Hypothalamus (tissue), 51 donors: ENCODE results near the gene TOP2A.
A peak's percentile ranks its signal among the peaks of the same experiment; 100 is the strongest.
"Not testable (repeated sequence)": the region's sequence is repeated elsewhere in the genome, so short reads cannot be mapped to it uniquely, and the experiment has no call there.

ENCODE experiments used
- DNase-seq, 51 donors: peaks; one replicate each; lab custom pipeline; 2025; lab: John Stamatoyannopoulos, UW

Gene TOP2A

DNA sequence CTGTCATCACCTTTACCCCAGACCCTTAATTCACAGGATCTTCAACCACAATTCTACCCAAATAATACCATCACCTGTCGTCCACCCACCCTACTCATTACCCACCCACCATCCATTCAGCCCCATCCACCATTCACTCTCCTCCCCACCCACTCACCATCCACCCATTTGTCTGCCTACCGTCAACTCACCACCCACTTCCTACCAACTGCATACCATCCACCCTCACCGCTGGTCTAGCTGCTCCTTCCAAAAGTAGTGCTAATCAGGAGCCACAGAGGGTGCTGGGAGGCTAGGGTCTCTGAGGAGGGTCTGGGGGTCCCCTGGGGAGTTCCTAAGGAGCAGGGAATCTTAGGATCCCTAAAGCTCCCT, 13.5 kb upstream of the TOP2A start:
- DNase-seq, result no peak

DNA sequence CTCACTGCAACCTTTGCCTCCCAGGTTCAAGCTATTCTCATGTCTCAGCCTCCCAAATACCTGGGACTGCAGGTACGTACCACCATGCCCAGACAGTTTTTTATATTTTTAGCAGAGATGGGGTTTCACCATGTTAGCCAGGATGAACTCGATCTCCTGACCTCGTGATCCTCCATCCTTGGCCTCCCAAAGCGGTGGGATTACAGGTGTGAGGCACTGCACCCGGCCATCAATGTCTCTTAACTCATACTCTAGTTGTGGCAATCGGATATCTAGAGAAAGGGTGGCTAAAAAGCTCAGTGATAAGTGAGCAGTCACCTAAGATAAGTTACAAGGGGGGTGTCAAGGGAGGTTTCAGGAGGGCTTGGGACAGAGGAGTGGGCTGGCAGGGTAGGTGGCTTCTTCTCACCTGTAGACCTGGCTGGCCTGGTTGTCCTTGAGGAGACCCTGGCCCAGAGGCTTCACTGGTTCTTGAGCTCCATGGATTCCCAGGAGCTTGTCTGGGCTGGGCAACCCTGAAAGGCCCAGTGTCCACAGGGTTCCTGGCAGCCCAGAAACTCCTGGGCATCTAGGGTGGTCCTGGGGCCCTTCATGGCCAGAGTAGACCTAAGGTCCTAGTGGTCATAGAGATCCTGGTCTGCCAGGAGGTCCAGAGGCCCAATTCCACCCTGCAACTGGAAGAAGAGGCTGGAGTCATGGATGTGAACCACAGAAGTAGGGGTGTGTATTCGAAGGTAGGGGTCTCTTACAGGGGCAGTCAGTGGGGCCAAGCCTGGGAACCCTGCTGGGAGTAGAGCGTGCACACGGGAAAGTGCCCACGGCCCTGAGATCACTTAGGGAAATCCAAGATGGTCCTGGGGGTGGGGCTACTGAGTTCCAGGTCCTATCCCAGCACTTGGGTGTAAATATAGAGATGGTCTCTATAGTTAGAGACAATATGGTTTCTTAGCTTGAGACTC, 12.9 kb upstream of the TOP2A start:
- DNase-seq, result no peak

DNA sequence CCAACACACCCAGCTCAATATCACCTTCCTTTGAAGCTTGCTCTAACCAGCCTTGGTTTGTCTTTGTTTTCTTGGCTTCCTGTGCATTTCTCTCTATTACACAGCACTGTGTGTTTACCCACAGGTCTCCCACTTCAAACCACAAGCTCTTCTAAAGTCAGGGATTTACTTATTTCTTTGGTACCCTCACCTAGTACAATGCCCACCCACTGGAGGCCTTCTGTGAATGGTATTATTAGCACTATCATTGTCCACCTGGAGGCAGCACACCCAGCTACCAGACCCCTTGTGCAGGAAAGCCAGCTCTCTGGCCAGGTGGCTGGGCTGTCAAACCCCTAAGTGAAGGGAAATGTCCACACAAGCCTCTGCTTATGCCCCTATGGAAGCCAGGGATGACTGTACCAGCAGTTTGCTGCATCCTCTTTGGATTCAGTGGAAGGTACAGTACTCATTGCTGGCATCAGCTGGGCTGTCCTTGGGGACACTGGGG, 9.4 kb upstream of the TOP2A start:
- DNase-seq, result no peak

DNA sequence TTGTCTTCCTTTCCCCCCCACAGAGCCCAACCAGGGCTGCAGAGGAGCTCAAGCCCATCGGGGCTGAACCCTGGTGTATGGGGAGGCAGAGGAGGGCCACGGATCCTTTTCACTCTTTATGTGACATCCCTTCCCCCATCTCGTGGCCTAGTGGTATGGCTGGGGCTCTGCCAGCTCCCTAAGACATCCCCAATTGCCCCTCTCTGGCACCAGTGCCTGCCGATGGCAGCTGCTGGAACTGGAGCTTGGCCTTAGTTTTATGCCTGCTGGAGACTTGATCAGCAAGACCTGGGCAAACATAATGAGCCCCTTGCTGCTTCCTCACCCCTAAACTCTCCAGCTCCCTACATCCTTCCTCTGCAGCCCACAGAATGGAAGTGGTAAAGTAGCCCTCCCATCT, 8.0 kb upstream of the TOP2A start:
- DNase-seq, result no peak

DNA sequence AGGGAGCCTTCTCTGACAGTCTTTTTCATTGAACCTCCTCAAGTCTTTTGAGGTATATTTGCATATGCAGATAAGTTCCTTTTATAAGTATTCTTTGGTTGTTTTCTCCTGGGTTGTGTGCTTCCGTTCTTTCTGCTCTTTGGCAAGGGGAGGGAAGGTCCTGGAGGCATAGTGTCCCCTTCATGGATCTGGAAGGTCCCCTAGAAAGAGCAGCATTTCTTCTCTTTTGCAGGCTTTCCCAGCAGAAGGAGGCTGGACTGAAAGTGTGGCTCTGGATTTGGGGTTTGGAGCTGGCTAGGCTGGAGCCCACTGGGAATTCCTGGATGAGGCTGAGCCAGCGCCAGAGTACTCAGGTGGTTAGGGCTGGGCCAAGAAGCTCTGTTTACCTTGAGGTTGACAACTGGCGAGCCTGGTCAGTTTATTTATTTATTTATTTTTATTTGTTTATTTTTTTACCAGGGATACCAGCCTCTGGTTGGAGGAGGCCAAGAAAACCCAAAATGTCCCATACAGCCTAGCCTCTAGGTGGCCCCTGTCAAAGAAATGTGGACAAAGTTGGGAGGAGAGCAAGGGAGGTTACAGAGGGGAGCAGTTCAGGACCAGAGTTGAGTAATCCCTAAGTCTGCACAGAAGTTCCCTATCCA, 5.4 kb upstream of the TOP2A start:
- DNase-seq, result no peak

DNA sequence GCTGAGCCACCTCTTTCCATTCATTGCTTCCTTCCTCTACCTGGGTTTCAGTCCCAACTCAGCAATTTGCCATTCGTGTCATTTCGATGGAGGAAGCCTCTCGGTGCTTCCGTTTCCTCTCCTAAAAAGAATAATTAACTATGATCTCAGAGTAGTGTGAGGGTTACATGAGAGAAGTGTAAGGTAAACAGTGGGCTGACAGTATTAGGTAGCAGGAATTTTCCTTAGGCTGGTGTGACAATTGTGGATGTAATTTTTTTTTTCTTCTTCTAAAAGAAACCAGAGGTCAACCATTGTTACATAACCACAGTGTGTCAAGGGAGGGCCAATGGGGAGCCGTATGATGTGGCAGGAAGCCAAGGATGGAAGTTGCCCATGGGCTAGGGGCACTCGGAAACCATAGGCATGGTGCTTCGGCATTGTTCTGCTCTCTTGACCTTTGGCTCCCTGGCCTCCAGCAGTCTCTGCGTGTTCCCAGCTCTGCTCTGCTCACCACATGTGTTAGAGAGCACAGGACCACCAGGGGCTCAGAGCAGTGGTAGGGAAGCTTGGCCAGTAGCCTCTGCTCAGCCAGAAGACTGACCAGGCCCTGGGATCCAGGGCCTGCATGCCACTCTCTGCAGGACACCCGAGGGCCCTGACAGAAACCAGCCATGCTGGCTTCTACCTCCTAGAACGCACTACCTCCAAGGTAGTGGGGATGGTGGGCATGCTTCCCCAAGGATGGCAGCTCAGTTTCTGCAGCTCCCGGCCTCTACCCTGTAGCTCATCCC, 2.0 kb upstream of the TOP2A start:
- DNase-seq, result no peak

DNA sequence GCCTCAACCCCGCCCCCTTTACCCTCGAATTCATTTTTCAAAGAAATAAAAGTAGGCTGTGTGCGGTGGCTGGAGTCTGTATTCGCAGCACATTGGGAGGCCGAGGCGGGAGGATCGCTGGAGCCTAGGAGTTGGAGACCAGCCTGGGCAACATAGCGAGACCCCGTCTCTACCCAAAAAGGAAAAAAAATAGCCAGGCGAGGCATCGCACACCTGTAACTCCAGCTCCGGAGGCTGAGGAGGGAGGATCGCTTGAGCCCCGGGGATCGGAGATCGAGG, 671 bp upstream of the TOP2A start:
- DNase-seq, result peak in 1 of 51 donors; percentile 53

DNA sequence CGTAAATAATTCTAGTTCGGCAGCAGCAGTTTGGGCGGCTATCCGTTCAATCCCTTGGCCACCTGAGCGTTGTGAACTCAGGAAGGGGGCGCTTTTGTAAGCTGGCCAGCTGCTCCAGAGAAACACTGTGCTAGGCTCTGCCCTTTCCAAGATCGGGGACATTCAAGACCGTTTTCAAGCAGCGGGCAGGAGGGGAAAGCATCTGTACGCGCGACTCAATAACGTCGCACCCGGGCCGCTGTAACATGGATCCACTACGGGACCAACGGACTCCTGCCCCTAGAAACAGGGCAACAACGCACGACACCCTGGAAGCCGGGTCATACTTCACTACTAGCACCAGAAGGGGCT, 463 bp downstream of the TOP2A start:
- no peak for DNase-seq

DNA sequence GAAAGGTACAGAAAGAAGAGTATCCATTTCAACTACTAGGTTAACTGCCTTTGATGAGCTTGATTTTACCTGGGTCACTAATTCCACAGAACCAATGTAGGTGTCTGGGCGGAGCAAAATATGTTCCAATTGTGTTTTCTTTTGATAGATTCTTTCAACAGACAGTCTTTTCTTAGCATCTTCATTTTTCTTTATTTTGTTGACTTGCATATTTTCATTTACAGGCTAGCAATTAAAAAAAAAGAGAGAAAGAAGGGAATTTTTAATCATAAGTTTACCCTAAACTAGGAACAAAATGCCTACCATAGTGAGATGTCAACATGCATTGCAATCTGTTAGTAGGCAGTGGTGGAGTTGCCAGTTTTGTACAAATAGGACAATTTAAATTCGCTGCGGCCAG, 1.0 kb downstream of the TOP2A start:
- no peak for DNase-seq

DNA sequence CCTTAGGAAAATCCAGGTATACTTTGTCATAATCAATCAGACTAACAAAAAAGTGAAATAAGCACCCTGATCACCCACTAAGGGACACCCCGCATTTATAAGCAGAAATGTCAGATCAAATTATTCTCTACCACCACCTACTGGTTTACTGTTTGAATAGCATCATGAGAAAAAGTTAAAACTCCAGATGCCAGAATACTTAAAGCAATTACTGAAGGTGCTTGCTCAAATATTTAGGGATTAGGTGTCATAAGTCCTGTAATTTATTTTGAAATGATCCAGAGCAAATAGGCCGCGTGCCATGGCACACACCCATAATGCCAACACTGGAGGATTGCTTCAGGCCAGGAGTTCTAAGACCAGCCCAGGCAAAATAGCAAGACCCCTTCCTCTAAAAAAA, 2.3 kb downstream of the TOP2A start:
- DNase-seq, result no peak

DNA sequence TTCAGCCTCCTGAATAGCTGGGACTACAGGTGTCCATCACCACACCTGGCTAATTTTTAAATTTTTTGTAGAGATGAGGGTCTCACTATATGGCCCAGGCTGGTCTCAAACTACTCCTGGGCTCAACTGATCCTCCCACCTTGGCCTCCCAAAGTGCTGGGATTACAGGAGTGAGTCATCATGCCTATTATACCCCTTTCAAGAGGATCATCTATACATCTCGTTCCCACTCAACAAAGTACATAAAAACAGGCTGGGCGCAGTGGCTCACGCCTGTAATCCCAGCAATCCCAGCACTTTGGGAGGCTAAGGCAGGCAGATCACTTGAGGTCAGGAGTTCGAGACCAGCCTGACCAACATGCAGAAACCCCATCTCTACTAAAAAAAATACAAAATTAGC, 3.4 kb downstream of the TOP2A start:
- not testable (repeated sequence) for DNase-seq

DNA sequence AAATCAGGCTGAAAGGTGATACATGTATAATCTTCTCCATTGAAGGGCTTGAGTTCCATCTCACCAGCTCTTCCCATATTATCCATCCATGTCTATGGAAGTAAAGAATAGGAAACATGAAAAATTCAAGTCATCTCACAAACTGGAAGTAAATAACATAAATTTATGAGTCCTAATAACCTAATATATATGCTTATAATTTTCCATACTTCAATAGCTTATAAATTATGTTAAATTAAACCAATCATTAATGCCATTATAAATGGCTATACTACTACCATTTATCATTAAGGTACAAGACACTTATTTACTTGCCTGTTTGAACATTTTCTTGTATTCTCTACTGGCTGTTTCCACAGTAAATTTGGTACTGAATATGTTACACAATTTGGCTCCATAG, 4.8 kb downstream of the TOP2A start:
- DNase-seq, result no peak

DNA sequence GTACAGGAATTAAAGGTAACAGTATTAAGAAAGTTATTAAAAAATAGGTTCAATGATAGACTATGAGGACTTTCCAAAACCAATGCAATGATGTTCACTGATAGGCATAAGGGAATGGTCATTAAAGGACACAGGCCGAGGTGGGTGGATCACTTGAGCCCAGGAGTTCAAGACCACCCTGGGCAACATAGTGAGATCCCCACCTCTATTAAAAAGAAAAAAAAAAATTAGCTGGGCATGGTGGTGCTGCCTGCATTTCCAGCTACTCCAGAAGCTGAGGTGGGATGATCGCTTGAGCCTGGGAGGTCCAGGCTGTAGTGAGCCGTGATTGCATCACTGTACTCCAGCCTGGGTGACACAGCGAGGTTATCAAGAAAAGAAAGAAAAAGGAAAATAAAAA, 5.9 kb downstream of the TOP2A start:
- DNase-seq, result no peak

DNA sequence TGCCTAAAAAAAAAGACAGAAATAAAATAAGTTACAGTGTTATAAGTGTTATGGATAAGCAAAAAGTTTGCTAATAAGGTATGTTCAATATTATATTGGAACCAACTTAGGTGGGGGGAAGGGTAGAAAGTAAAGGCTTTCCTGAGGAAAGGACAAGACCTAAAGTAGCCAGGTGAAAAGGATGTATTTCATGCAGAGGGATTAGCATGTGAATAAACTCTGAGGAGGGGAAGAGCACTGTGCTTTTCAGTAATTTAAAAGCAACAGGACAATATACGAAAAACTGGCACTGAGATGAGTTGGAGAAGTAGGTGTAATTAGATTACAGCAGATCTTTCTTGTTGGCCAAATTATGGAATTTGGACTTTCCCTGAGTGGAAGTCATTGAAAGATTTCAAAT, 7.6 kb downstream of the TOP2A start:
- DNase-seq, result no peak

DNA sequence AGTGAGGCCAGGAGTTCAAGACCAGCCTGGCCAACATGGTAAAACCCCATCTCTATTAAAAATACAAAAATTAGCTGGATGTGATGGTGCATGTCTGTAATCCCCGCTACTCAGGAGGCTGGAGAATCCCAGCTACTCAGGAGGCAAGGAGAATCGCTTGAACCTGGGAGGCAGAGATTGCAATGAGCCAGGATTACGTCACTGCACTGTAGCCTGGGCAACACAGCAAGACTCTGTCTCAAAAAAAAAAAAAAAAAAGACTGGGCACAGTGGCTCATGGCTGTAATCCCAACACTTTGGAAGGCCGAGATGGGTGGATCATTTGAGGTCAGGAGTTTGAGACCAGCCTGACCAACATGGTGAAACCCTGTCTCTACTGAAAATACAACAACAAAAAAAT, 8.2 kb downstream of the TOP2A start:
- DNase-seq, result not testable (repeated sequence)

DNA sequence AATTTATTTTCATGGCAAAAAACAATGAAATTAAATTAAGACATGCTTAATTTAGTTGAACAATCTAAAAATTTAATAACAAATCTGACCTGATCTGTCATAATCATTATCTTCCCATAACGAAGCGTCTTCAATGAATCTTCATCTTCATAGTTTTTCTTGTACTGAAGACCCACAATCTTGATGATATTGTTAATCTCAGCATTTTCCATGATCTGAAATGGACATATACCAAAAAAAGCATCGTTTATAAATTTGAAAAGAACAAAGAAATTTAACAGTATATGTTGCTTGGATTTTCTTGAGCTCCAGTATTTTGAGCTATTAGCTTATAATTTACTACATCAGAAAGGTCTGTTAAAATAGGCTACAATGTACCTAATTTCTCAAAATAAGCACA, 10.2 kb downstream of the TOP2A start:
- no peak for DNase-seq

DNA sequence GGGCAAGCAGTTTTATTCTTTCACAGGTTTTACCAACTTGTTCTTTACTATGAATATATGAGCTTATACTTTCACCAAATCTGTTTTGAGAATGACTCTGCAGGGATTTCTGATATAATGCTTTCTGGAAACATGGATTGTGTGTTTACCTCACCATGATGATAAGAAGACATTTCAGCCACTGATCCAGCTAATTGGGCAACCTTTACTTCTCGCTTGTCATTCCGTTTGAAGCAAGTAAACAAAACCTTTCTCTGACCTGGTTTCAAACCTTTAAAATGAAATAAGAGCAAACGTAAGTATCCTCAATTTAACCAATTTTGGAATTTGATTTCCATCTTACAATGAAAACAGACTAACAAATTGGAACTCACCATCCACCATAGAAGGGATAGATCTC, 13.7 kb downstream of the TOP2A start:
- no peak for DNase-seq

DNA sequence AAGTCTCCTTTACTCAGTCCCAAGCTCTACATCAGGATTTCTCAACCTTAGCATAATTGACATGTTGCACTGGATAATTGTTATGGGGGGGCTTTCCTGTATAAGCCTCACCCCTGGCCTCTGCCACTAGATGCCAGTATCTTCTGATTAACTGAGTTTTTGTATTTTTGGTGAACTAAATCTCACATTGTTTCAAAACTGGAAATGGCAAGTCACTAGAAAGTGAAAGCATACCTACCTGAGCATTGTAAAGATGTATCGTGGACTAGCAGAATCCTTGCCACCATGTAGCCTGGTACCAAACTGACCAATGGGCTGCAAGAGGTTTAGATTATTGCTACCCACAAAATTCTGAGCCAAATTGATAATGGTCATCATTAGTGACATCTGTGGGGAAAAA, 15.0 kb downstream of the TOP2A start:
- no peak for DNase-seq

DNA sequence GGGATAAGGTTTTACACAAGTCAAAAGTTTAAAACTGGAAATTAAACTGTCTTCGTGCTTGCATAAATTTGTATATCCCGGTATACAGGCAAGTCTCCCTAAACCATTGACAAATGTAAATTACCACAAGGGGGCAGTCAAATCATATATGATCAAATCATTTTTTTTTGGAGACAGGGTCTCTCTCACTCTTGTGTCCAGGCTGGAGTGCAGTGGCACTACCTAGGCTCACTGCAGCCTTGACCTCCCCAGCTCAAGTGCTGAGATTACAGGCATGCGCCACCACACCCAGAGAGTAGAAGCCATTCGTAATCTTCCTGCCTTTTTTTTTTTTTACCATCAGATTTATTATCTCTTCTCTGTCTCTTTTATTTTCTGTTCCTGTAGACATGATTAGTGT, 18.5 kb downstream of the TOP2A start:
- peak in 1 of 51 donors; percentile 23 for DNase-seq

DNA sequence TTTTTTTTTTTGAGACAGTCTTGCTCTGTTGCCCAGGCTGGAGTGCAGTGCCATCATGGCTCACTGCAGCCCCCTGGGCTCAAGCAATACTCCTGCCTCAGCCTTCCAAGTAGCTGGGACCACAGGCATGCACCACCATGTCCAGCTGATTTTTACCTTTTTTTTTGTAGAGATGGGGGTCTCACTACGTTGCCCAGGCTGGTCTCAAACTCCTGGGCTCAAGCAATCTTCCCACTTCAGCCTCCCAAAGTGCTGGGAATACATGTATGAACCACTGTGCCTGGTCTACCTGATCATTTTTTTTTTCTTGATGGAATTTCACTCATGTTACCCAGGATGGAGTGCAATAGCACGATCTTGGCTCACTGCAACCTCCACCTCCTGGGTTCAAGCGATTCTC, 31.1 kb downstream of the TOP2A start:
- not testable (repeated sequence) for DNase-seq

DNA sequence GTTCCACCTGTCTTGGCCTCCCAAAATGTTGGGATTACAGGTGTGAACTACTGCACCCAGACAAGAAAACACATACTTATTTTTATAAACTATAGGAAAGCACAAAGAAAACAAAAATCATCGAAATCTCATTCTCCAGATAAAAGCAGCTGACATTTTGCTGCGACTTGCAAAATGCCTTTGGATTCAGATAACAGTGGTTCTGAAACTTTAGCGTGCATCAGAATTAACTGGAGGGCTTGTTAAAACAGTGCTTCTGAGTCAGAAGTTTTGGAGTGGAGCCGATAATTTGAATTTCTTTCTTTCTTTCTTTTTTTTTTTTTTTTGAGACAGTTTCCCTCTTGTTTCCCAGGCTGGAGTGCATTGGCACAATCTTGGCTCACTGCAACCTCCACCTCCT, 35.4 kb downstream of the TOP2A start:
- DNase-seq, result no peak

DNA sequence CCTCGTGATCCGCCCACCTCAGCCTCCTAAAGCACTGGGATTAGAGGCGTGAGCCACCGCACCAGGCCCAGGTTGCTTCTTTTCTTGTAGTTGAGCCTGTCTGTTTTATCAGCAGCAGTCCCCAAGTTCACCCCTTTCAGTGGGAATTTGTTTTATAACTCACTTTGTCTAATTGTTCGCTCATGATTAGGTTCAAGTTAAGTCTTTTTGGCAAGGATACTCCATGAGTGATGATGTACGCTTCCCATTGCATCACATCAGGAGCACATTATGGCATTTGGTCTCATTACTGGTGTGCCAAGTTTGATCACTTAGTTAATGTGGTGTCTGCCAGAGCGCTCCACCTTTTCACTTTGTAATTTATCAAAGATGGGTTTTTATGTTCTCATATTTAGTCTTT, 38.7 kb downstream of the TOP2A start:
- DNase-seq, result no peak
